Ovary (tissue), 3 donors: ENCODE measurements around the gene UQCRC1.

Experiments
- POLR2A ChIP-seq: fragments of 450-650 bp; IDR thresholded peaks from one replicate; pipeline ENCODE4 v1.6.1; 2017; ENCODE audit warnings: antibody characterized with exemption, mild to moderate bottlenecking, moderate library complexity
- TF ChIP-seq, protein P1 (sequence below), 3 donors: fragments of 450-650 bp in 2 of 3; fragments of 200-600 bp in 1 of 3; IDR thresholded peaks; one replicate each; pipeline versions ENCODE4 v1.5.1 to v1.8.0; 2016 to 2022; ENCODE audit warnings: antibody characterized with exemption in 3 of 3, mild to moderate bottlenecking in 1 of 3
- donor health status: DM: no; HTN: no; CAD: no.

DNA sequence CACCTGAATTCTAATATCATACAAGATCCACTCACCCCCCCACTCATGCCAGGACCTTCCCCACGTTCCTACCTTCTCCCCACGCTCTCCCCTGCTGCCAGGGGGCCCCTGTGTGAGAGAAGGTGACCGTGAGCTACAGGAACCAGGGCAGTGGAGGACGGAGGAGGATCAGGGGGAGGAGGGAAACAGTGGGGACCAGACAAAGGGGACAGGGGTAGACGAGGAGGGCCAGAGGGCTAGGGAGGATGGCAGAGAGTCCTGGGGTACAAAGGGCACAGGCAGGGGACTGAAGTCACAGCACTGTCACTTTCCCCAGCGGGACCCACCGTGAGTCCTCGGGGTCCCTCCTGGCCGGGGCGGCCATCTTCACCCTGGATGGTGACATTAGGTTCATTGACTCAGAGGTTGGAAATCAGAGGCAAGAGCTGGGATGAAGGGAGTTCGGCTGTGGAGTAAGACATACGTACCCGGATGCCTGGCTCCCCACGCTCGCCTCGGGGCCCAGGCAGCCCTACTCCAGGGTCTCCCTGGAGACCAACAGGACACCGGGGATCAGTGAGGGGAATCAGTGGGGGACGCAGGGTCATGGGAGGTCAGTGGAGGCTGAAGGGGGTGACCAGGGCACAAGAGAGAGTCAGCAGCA lies 39.5 kb downstream of the UQCRC1 start:
- TF ChIP-seq, protein P1, sequence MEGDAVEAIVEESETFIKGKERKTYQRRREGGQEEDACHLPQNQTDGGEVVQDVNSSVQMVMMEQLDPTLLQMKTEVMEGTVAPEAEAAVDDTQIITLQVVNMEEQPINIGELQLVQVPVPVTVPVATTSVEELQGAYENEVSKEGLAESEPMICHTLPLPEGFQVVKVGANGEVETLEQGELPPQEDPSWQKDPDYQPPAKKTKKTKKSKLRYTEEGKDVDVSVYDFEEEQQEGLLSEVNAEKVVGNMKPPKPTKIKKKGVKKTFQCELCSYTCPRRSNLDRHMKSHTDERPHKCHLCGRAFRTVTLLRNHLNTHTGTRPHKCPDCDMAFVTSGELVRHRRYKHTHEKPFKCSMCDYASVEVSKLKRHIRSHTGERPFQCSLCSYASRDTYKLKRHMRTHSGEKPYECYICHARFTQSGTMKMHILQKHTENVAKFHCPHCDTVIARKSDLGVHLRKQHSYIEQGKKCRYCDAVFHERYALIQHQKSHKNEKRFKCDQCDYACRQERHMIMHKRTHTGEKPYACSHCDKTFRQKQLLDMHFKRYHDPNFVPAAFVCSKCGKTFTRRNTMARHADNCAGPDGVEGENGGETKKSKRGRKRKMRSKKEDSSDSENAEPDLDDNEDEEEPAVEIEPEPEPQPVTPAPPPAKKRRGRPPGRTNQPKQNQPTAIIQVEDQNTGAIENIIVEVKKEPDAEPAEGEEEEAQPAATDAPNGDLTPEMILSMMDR (IDR thresholded peaks at IDR 0.05) = no peak
- TF ChIP-seq POLR2A = no peak
